A549 (cell line): ENCODE data around the gene CCPG1. TPM values are rescaled to one million over a fixed set of nuclear protein-coding genes. Genes with fewer than 3 reads are reported as not detected.

Experiments
- ATAC-seq, 2 experiments: fragments of 200-7000 bp in 1 of 2; fragments of >200 bp in 1 of 2; cut with Nextera tagmentation in 1 of 2; cut with Tn5 transposase in 1 of 2; 3 replicates each; pipeline versions ENCODE4 v1.8.0 to v1.9.1; 2018 to 2020; ENCODE audit warnings: mild to moderate bottlenecking in 1 of 2, moderate library complexity in 1 of 2
- CTCF ChIA-PET: fragments of 300-600 bp; sonication (Branson Sonifier 250); formaldehyde crosslinking; extraction: SDS; loops from one replicate; lab custom pipeline; 2021; ENCODE audit warnings: antibody characterized with exemption, inconsistent platforms; lab: Yijun Ruan, JAX
- POLR2A ChIA-PET: fragments of 350-600 bp; formaldehyde crosslinking; extraction: SDS; loops from one replicate; lab custom pipeline; 2021; ENCODE audit warnings: antibody characterized with exemption, inconsistent platforms; lab: Yijun Ruan, JAX
- DNase-seq, 2 experiments: peaks; one replicate each; pipeline versions ENCODE4 v3.0.0 to v3.0.0-alpha.2; 2011 to 2016; ENCODE audit warnings: low read depth in 1 of 2, low spot score in 1 of 2
- FAIRE-seq: peaks from 2 replicates; lab custom pipeline; 2011; peaks lifted over from hg19 to GRCh38; lab: Jason Lieb, UNC
- H3K27ac ChIP-seq, 2 experiments: fragments of >200 bp; sonication (Bioruptor Twin); formaldehyde crosslinking; 3 replicates each; pipeline ENCODE4 v1.5.1; 2016 to 2017
- H3K4me1 ChIP-seq: fragments of >200 bp; sonication (Bioruptor Twin); formaldehyde crosslinking; 3 replicates; pipeline ENCODE4 v1.6.1; 2016
- H3K4me2 ChIP-seq: fragments of >200 bp; sonication (Bioruptor Twin); formaldehyde crosslinking; 3 replicates; pipeline ENCODE4 v1.6.1; 2016
- H3K4me3 ChIP-seq: fragments of >200 bp; sonication (Bioruptor Twin); formaldehyde crosslinking; 3 replicates; pipeline ENCODE4 v1.5.1; 2016
- H3K9me3 ChIP-seq: fragments of >200 bp; sonication (Bioruptor Twin); formaldehyde crosslinking; 3 replicates; pipeline ENCODE4 v1.6.1; 2016
- CBX8 ChIP-seq: fragments of 200-600 bp; sonication (generic); IDR thresholded peaks from 2 replicates; pipeline ENCODE4 v1.6.1; 2016
- CHD2 ChIP-seq: fragments of 150-350 bp; IDR thresholded peaks from 2 replicates; pipeline ENCODE4 v1.6.1; 2014; ENCODE audit warnings: low read length; ENCODE audit not compliant: partially characterized antibody
- CHD4 ChIP-seq: fragments of 200-600 bp; sonication (generic); IDR thresholded peaks from 2 replicates; pipeline ENCODE4 v1.6.1; 2016; ENCODE audit warnings: antibody characterized with exemption, mild to moderate bottlenecking, borderline replicate concordance
- EHMT2 ChIP-seq: fragments of 200-600 bp; sonication (generic); IDR thresholded peaks from 2 replicates; pipeline ENCODE4 v1.6.1; 2016; ENCODE audit warnings: antibody characterized with exemption, low read depth, mild to moderate bottlenecking, moderate library complexity
- EP300 ChIP-seq, 2 experiments: fragments of >200 bp; sonication (Bioruptor Twin); formaldehyde crosslinking; IDR thresholded peaks; 2 replicates in 1 of 2; 3 replicates in 1 of 2; pipeline ENCODE4 v1.6.1; 2016 to 2017
- GATA3 ChIP-seq: IDR thresholded peaks from 2 replicates; pipeline ENCODE4 v1.6.1; 2012; ENCODE audit warnings: borderline replicate concordance
- JUN ChIP-seq, 2 experiments: fragments of >200 bp; sonication (Bioruptor Twin); formaldehyde crosslinking; IDR thresholded peaks; 2 replicates in 1 of 2; 3 replicates in 1 of 2; pipeline ENCODE4 v1.6.1; 2016 to 2017
- JUNB ChIP-seq: fragments of >200 bp; sonication (Bioruptor Twin); formaldehyde crosslinking; IDR thresholded peaks from 2 replicates; pipeline ENCODE4 v1.6.1; 2016
- KDM1A ChIP-seq: fragments of 200-600 bp; sonication (generic); IDR thresholded peaks from 2 replicates; pipeline ENCODE4 v1.6.1; 2016; ENCODE audit warnings: low read depth, mild to moderate bottlenecking
- KDM5A ChIP-seq: fragments of 200-600 bp; sonication (generic); IDR thresholded peaks from 2 replicates; pipeline ENCODE4 v1.6.1; 2016; ENCODE audit warnings: antibody characterized with exemption, mild to moderate bottlenecking
- MYC ChIP-seq: IDR thresholded peaks from 2 replicates; pipeline ENCODE4 v1.6.1; 2012; ENCODE audit warnings: mild to moderate bottlenecking, inconsistent platforms, low read length, improper control_type of control experiment, borderline replicate concordance
- PHF8 ChIP-seq: fragments of 200-600 bp; sonication (generic); IDR thresholded peaks from 2 replicates; pipeline ENCODE4 v1.6.1; 2016; ENCODE audit warnings: low read depth, mild to moderate bottlenecking, antibody characterized with exemption, moderate library complexity, borderline replicate concordance
- POLR2A ChIP-seq: IDR thresholded peaks from 2 replicates; pipeline ENCODE4 v1.6.1; 2012; ENCODE audit warnings: mild to moderate bottlenecking, low read length
- POLR2AphosphoS2 ChIP-seq: conservative IDR thresholded peaks from 2 replicates; pipeline ENCODE4 v1.6.1; 2012; ENCODE audit warnings: low read length, improper control_type of control experiment, inconsistent platforms
- RFX5 ChIP-seq: fragments of 450-650 bp; IDR thresholded peaks from 2 replicates; pipeline ENCODE4 v1.7.1; 2014; ENCODE audit warnings: antibody characterized with exemption, mild to moderate bottlenecking, moderate library complexity
- RNF2 ChIP-seq: fragments of 200-600 bp; sonication (generic); IDR thresholded peaks from 2 replicates; pipeline ENCODE4 v1.6.1; 2016; ENCODE audit warnings: low read depth, mild to moderate bottlenecking, antibody characterized with exemption, moderate library complexity, borderline replicate concordance
- SMC3 ChIP-seq: fragments of >200 bp; sonication (Bioruptor Twin); formaldehyde crosslinking; IDR thresholded peaks from 3 replicates; pipeline ENCODE4 v1.6.1; 2018; ENCODE audit warnings: inconsistent platforms
- TP53 ChIP-seq: fragments of 250-450 bp; sonication (Bioruptor Pico); IDR thresholded peaks from 2 replicates; pipeline ENCODE4 v1.5.0; 2021; ENCODE audit warnings: mild to moderate bottlenecking, moderate library complexity
- ZC3H11A ChIP-seq: fragments of 450-650 bp; IDR thresholded peaks from 2 replicates; pipeline ENCODE4 v1.6.1; 2014; ENCODE audit warnings: antibody characterized with exemption, mild to moderate bottlenecking
- ZFP36 ChIP-seq: fragments of 450-650 bp; IDR thresholded peaks from 2 replicates; pipeline ENCODE4 v1.6.1; 2014; ENCODE audit warnings: borderline replicate concordance; ENCODE audit not compliant: partially characterized antibody
- ZSCAN20 ChIP-seq: fragments of 250-450 bp; sonication (Bioruptor Pico); IDR thresholded peaks from 2 replicates; pipeline ENCODE4 v1.8.0; 2022; ENCODE audit warnings: mild to moderate bottlenecking, moderate library complexity
- WGBS: methylation state at CpG from one replicate; pipeline ENCODE4 v1.1.6; 2017; ENCODE audit errors: missing lambda C conversion rate; 5-methylcytosine and 5-hydroxymethylcytosine counted together
- polyA minus RNA-seq: library from RNA; depleted of rRNA, polyadenylated mRNA; stranded (reverse); fragments of >200 nt; gene quantifications from 2 replicates; pipeline ENCODE4 v1.2.3, GENCODE V29; 2011; rRNA and poly(A)+ RNA removed
- polyA plus RNA-seq, 4 experiments: library from polyadenylated mRNA; depleted of rRNA in 3 of 4; stranded (reverse); fragments of >200 nt; fragmentation: RNase III in 1 of 4; extraction: RNeasy Plus Mini Kit Qiagen cat#74134 plus additional on column Dnase treatment in 1 of 4; gene quantifications; 2 replicates in 3 of 4; 3 replicates in 1 of 4; pipeline ENCODE4 v1.2.3, GENCODE V29; 2011 to 2017
- TF ChIP-seq, protein P1 (sequence below): fragments of >200 bp; sonication (Bioruptor Twin); formaldehyde crosslinking; IDR thresholded peaks from 3 replicates; pipeline ENCODE4 v1.6.1; 2016
- TF ChIP-seq, protein P2 (sequence below): fragments of 250-450 bp; sonication (Bioruptor Pico); IDR thresholded peaks from 2 replicates; pipeline ENCODE4 v1.5.0; 2021; ENCODE audit warnings: mild to moderate bottlenecking, moderate library complexity, borderline replicate concordance
- TF ChIP-seq, protein P3 (sequence below): fragments of 450-650 bp; IDR thresholded peaks from 2 replicates; pipeline ENCODE4 v1.6.1; 2014; ENCODE audit warnings: antibody characterized with exemption
- TF ChIP-seq, protein P4 (sequence below): IDR thresholded peaks from 2 replicates; pipeline ENCODE4 v1.6.1; 2012; ENCODE audit warnings: low read depth, borderline replicate concordance
- TF ChIP-seq, protein P5 (sequence below): fragments of 200-600 bp; sonication (generic); IDR thresholded peaks from 2 replicates; pipeline ENCODE4 v1.6.1; 2016; ENCODE audit warnings: antibody characterized with exemption, mild to moderate bottlenecking, moderate library complexity

CCPG1 gene, protein sequence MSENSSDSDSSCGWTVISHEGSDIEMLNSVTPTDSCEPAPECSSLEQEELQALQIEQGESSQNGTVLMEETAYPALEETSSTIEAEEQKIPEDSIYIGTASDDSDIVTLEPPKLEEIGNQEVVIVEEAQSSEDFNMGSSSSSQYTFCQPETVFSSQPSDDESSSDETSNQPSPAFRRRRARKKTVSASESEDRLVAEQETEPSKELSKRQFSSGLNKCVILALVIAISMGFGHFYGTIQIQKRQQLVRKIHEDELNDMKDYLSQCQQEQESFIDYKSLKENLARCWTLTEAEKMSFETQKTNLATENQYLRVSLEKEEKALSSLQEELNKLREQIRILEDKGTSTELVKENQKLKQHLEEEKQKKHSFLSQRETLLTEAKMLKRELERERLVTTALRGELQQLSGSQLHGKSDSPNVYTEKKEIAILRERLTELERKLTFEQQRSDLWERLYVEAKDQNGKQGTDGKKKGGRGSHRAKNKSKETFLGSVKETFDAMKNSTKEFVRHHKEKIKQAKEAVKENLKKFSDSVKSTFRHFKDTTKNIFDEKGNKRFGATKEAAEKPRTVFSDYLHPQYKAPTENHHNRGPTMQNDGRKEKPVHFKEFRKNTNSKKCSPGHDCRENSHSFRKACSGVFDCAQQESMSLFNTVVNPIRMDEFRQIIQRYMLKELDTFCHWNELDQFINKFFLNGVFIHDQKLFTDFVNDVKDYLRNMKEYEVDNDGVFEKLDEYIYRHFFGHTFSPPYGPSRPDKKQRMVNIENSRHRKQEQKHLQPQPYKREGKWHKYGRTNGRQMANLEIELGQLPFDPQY
- polyA plus RNA-seq (2011; rRNA removed) (173 and 176 TPM in 2 replicates), polyA plus RNA-seq (2017; fragmentation: RNase III; extraction: RNeasy Plus Mini Kit Qiagen cat#74134 plus additional on column Dnase treatment) (35.2 to 38.0 TPM (median 36.6 TPM) in 3 replicates), polyA minus RNA-seq (53.6 and 69.6 TPM in 2 replicates)
- polyA plus RNA-seq (2012; cell fraction: cytosol; rRNA removed): 7.6 and 8.5 TPM in 2 replicates
- polyA plus RNA-seq (2012; cell fraction: nucleus; rRNA removed): 4.9 and 7.9 TPM in 2 replicates

DNA sequence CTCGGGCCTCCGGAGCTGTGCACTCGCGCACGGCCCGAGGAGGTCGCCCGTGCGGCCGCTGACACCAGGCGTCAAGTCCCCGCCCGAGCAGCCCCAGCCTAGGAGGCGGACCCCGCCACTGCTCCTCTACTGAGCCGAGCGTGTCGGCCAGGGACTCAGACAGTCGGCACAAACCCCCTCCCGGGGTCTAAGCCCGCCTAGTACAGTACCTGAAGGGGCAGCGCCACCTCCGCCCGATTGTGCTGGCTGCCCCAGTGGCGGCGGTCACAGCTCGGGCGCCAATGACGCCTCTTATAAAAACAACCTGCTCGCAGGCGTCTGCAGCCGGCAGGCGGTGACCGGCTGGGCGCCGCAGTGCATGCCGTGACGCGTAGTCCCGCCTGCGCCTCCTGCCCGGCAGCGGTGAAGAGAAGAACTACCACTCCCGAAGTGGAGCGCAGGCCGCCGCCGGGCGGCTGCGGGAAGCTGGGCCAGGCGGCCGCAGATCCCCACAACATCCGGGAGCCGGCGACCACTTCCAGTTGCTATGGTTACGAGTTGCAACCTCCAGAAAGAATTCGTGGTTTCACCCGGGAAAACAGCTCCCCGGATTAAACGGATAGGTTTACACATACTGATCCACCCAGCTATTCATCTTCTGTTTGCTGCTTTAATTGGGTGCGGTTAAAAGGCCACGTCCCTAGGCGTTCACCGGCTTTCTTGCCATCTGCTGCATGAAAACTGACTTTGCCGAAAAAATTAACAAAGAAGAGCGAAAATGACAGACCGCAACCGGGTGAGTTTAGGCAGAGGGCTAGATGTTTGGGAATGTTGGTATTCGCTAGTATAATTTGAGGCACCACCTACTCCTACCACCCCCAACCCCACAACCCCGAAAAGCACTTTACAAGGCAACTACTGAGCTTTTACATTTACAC is at the start of gene CCPG1, which contains the start of gene PIERCE2:
TSS of gene CCPG1 (minus strand) at position 348 of the 917 bp plus-strand sequence. CDS start 18,935 bp downstream, outside the sequence.
TSS of gene PIERCE2 (plus strand) at position 484 of the 917 bp plus-strand sequence. CDS start at position 758, 274 bp downstream.
- under 1% methylated on average over 58 of the region's 70 CpGs for WGBS
- CTCF ChIA-PET: interaction anchor here (0.6 to 4.4 kb wide), 33 partner anchors 9 to 236 kb away, joined by 3 to 50 read pairs (median 5); partner anchors contain the start of genes PIGB and PIGBOS1
- Histone ChIP-seq H3K4me3 (peak within 1 kb of the TSS; percentile 57), H3K4me1 (peaks cover 30% of the 10 kb centered on the region), H3K4me2 (peak within 1 kb of the TSS; percentile 76), H3K27ac (peak within 1 kb of the TSS; percentile 75 to 88), H3K9me3 (no peaks in the 10 kb centered on the region)
- POLR2A ChIA-PET: interaction anchor here (0.6 to 1.9 kb wide), 12 partner anchors 9 to 233 kb away, joined by 3 to 42 read pairs (median 4); partner anchors contain the start of genes PIGB, PIGBOS1 and RSL24D1
- no peak for FAIRE-seq
- ATAC-seq: peak; percentile 96 to 97
- DNase-seq: peak; percentile 94 to 97
- TF ChIP-seq EHMT2: no peak
- no peak for TF ChIP-seq JUNB
- peak; percentile 57 for TF ChIP-seq POLR2A
- TF ChIP-seq JUN (IDR thresholded peaks at IDR 0.05): peak; percentile 62 to 92; a peak in 4 of 5 replicates
- no peak for TF ChIP-seq ZC3H11A
- TF ChIP-seq RFX5: peak; percentile 68
- no peak for TF ChIP-seq ZFP36
- TF ChIP-seq POLR2AphosphoS2: no peak
- TF ChIP-seq GATA3: peak; percentile 25; the same call in 1 of the 2 replicates
- TF ChIP-seq CBX8: no peak
- TF ChIP-seq, protein P1, sequence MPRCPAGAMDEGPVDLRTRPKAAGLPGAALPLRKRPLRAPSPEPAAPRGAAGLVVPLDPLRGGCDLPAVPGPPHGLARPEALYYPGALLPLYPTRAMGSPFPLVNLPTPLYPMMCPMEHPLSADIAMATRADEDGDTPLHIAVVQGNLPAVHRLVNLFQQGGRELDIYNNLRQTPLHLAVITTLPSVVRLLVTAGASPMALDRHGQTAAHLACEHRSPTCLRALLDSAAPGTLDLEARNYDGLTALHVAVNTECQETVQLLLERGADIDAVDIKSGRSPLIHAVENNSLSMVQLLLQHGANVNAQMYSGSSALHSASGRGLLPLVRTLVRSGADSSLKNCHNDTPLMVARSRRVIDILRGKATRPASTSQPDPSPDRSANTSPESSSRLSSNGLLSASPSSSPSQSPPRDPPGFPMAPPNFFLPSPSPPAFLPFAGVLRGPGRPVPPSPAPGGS: peak; percentile 78; the same call in 2 of the 3 replicates
- no peak for TF ChIP-seq EP300 (IDR thresholded peaks at IDR 0.05)
- peak; percentile 34; the same call in 2 of the 3 replicates for TF ChIP-seq SMC3
- TF ChIP-seq, protein P2, sequence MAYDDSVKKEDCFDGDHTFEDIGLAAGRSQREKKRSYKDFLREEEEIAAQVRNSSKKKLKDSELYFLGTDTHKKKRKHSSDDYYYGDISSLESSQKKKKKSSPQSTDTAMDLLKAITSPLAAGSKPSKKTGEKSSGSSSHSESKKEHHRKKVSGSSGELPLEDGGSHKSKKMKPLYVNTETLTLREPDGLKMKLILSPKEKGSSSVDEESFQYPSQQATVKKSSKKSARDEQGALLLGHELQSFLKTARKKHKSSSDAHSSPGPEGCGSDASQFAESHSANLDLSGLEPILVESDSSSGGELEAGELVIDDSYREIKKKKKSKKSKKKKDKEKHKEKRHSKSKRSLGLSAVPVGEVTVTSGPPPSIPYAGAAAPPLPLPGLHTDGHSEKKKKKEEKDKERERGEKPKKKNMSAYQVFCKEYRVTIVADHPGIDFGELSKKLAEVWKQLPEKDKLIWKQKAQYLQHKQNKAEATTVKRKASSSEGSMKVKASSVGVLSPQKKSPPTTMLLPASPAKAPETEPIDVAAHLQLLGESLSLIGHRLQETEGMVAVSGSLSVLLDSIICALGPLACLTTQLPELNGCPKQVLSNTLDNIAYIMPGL: peak; percentile 67; the same call in 1 of the 2 replicates
- peak; percentile 82 for TF ChIP-seq PHF8
- TF ChIP-seq CHD2: no peak
- TF ChIP-seq KDM1A: no peak
- no peak for TF ChIP-seq TP53
- no peak for TF ChIP-seq CHD4
- TF ChIP-seq MYC: no peak; the same call in 1 of the 2 replicates
- TF ChIP-seq, protein P3, sequence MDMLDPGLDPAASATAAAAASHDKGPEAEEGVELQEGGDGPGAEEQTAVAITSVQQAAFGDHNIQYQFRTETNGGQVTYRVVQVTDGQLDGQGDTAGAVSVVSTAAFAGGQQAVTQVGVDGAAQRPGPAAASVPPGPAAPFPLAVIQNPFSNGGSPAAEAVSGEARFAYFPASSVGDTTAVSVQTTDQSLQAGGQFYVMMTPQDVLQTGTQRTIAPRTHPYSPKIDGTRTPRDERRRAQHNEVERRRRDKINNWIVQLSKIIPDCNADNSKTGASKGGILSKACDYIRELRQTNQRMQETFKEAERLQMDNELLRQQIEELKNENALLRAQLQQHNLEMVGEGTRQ: peak; percentile 2; the same call in 1 of the 2 replicates
- TF ChIP-seq RNF2: no peak
- TF ChIP-seq, protein P4, sequence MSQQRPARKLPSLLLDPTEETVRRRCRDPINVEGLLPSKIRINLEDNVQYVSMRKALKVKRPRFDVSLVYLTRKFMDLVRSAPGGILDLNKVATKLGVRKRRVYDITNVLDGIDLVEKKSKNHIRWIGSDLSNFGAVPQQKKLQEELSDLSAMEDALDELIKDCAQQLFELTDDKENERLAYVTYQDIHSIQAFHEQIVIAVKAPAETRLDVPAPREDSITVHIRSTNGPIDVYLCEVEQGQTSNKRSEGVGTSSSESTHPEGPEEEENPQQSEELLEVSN: peak; percentile 79
- no peak for TF ChIP-seq KDM5A
- TF ChIP-seq, protein P5, sequence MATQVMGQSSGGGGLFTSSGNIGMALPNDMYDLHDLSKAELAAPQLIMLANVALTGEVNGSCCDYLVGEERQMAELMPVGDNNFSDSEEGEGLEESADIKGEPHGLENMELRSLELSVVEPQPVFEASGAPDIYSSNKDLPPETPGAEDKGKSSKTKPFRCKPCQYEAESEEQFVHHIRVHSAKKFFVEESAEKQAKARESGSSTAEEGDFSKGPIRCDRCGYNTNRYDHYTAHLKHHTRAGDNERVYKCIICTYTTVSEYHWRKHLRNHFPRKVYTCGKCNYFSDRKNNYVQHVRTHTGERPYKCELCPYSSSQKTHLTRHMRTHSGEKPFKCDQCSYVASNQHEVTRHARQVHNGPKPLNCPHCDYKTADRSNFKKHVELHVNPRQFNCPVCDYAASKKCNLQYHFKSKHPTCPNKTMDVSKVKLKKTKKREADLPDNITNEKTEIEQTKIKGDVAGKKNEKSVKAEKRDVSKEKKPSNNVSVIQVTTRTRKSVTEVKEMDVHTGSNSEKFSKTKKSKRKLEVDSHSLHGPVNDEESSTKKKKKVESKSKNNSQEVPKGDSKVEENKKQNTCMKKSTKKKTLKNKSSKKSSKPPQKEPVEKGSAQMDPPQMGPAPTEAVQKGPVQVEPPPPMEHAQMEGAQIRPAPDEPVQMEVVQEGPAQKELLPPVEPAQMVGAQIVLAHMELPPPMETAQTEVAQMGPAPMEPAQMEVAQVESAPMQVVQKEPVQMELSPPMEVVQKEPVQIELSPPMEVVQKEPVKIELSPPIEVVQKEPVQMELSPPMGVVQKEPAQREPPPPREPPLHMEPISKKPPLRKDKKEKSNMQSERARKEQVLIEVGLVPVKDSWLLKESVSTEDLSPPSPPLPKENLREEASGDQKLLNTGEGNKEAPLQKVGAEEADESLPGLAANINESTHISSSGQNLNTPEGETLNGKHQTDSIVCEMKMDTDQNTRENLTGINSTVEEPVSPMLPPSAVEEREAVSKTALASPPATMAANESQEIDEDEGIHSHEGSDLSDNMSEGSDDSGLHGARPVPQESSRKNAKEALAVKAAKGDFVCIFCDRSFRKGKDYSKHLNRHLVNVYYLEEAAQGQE: no peak; the same call in 1 of the 2 replicates
- no peak for TF ChIP-seq ZSCAN20 (CRISPR knock-in tag)
